GM03348 (cell line): ENCODE data around the gene SDR42E1.

Experiments used
- DNase-seq: peaks from one replicate; pipeline ENCODE4 v3.0.0; 2012; ENCODE audit warnings: low spot score

Gene SDR42E1

GRCh38 chr16:81939164-81940056 lies 71.9 kb downstream of the SDR42E1 start:
- DNase-seq, result no peak
